ENCODE measurements around the gene NAXE.

DNA sequence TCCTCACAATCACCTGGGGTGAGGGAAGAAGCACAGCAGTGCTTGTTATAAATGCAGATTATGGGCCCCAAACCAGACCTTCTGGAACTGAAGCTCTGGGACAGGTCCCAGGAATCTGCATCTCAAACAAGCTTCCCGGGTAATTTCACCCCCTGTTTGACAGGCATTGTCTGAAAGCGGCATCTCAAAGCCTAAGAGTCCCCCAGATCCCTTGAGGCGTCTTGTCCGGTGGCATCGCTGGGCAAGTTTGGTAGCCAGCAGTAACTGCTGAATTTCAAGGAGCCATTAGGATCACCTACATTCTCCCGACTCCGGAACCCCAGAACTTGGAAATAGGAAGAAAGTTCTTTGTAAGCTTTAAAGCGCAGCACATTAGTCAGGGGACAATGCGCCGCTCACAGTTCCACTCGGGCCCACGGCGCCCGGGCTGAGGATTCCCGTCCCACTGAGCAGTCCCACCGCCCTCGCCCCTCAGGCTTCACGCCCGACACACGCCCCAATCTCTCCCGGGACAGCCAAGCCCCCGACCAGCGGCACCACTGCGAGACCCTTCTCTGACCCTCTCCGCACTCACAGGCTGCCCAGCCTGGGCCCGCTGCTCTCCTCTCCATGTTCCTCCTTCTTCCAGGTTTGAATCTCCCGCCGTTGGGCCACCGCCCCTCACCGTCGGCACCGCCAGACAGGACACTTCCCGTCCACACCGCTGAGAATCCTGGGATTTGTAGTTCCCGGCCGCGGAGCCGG lies 19.5 kb upstream of the NAXE start, which contains the start of gene IQGAP3:
- TF ChIP-seq, protein P1, sequence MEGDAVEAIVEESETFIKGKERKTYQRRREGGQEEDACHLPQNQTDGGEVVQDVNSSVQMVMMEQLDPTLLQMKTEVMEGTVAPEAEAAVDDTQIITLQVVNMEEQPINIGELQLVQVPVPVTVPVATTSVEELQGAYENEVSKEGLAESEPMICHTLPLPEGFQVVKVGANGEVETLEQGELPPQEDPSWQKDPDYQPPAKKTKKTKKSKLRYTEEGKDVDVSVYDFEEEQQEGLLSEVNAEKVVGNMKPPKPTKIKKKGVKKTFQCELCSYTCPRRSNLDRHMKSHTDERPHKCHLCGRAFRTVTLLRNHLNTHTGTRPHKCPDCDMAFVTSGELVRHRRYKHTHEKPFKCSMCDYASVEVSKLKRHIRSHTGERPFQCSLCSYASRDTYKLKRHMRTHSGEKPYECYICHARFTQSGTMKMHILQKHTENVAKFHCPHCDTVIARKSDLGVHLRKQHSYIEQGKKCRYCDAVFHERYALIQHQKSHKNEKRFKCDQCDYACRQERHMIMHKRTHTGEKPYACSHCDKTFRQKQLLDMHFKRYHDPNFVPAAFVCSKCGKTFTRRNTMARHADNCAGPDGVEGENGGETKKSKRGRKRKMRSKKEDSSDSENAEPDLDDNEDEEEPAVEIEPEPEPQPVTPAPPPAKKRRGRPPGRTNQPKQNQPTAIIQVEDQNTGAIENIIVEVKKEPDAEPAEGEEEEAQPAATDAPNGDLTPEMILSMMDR (IDR thresholded peaks at IDR 0.05; ENCODE audit: low read depth, low read length, poor library complexity, severe bottlenecking): no peak
- no peak for TF ChIP-seq EZH2phosphoT487 (IDR thresholded peaks at IDR 0.05; ENCODE audit: borderline replicate concordance, low read length)

Data from DOHH2 (cell line).